ENCODE results near the gene SLC41A3.

The SLC41A3 gene

GRCh38 chr3:126117212-126117611, 33.3 kb upstream of the SLC41A3 start (continued):
- TF ChIP-seq ZBTB49 (tag by site-specific recombination; IDR thresholded peaks at IDR 0.05; ENCODE audit: low read depth) (no peak), ZFP69B (tag by site-specific recombination; IDR thresholded peaks at IDR 0.05) (no peak), INSM2 (tag by site-specific recombination; IDR thresholded peaks at IDR 0.05) (no peak), PRDM2 (tag by site-specific recombination; IDR thresholded peaks at IDR 0.05; ENCODE audit: borderline replicate concordance) (no peak), ZNF239 (tag by site-specific recombination; IDR thresholded peaks at IDR 0.05) (no peak), ZNF112 (tag by site-specific recombination; IDR thresholded peaks at IDR 0.05) (no peak), ZNF560 (tag by site-specific recombination; IDR thresholded peaks at IDR 0.05; ENCODE audit: borderline replicate concordance) (no peak), ZSCAN30 (tag by site-specific recombination; IDR thresholded peaks at IDR 0.05) (no peak), PATZ1 (tag by site-specific recombination; IDR thresholded peaks at IDR 0.05) (no peak), SCRT1 (tag by site-specific recombination; IDR thresholded peaks at IDR 0.05; ENCODE audit: borderline replicate concordance) (no peak), YY2 (tag by site-specific recombination; IDR thresholded peaks at IDR 0.05) (no peak)

GRCh38 chr3:126116526-126116925, 32.6 kb upstream of the SLC41A3 start:
- ChIA-PET POLR2A (no interaction called here), CTCF (interaction anchor here (1.5 kb wide), 1 partner anchor 18 kb away, joined by 4 read pairs; no protein-coding TSS in a partner anchor)
- no peaks in the 10 kb centered on the region for H3K9me3 ChIP-seq (ENCODE audit: control insufficient read depth, insufficient read depth, low read depth, low read length)
- no peaks in the 10 kb centered on the region for H3K4me1 ChIP-seq (ENCODE audit: control insufficient read depth, insufficient read depth, low read length)
- no peak overlapping the region for H3K27ac ChIP-seq (ENCODE audit: extremely low read depth, low read depth, low read length)
- no peak overlapping the region for H3K4me3 ChIP-seq (ENCODE audit: low read depth, low read length)
- no peaks in the 10 kb centered on the region for H3K36me3 ChIP-seq (ENCODE audit: control insufficient read depth in 2 of 2, insufficient read depth in 1 of 2, low read length in 2 of 2)
- TF ChIP-seq KLF10 (tag by site-specific recombination; IDR thresholded peaks at IDR 0.05) = no peak
- no peak for TF ChIP-seq ZNF175 (tag by site-specific recombination; IDR thresholded peaks at IDR 0.05)
- TF ChIP-seq ZNF169 (tag by site-specific recombination; IDR thresholded peaks at IDR 0.05) = no peak
- no peak for TF ChIP-seq INSM2 (tag by site-specific recombination; IDR thresholded peaks at IDR 0.05)
- no peak for TF ChIP-seq ZFP37 (tag by site-specific recombination; IDR thresholded peaks at IDR 0.05)
- no peak for TF ChIP-seq ZNF350 (tag by site-specific recombination; IDR thresholded peaks at IDR 0.05)
- no peak for TF ChIP-seq WT1 (tag by site-specific recombination; IDR thresholded peaks at IDR 0.05)
- no peak for TF ChIP-seq CTCF (tag by site-specific recombination; IDR thresholded peaks at IDR 0.05)
- no peak for TF ChIP-seq ZNF324 (tag by site-specific recombination; IDR thresholded peaks at IDR 0.05)
- TF ChIP-seq ZNF747 (tag by site-specific recombination; IDR thresholded peaks at IDR 0.05) = no peak
- TF ChIP-seq KLF8 (tag by site-specific recombination; IDR thresholded peaks at IDR 0.05) = no peak
- no peak for TF ChIP-seq ZNF184 (tag by site-specific recombination; IDR thresholded peaks at IDR 0.05)
- TF ChIP-seq OVOL3 (tag by site-specific recombination; IDR thresholded peaks at IDR 0.05) = no peak

Data from HEK293 (cell line).